ENCODE measurements around the gene CLCNKB.

CLCNKB gene

DNA sequence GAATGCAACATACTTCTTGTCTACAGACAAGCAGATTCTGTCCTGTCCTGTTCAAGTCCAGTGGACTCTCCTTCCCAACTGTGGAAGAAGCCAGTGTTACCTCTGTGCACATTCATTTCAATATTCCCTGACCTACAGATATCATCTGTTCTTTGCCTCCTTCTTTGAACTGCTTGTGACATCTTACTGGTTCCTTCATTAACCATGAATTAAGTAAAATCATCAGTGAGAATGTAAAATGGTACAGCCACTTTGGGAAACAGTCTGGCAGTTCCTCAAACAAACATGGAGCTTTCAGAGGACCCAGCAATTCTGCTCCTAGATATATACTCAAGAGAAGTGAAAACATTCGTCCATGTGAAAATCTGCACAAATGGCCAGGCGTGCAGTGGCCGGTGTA lies 32.7 kb upstream of the CLCNKB start:
- TF ChIP-seq, protein P1, sequence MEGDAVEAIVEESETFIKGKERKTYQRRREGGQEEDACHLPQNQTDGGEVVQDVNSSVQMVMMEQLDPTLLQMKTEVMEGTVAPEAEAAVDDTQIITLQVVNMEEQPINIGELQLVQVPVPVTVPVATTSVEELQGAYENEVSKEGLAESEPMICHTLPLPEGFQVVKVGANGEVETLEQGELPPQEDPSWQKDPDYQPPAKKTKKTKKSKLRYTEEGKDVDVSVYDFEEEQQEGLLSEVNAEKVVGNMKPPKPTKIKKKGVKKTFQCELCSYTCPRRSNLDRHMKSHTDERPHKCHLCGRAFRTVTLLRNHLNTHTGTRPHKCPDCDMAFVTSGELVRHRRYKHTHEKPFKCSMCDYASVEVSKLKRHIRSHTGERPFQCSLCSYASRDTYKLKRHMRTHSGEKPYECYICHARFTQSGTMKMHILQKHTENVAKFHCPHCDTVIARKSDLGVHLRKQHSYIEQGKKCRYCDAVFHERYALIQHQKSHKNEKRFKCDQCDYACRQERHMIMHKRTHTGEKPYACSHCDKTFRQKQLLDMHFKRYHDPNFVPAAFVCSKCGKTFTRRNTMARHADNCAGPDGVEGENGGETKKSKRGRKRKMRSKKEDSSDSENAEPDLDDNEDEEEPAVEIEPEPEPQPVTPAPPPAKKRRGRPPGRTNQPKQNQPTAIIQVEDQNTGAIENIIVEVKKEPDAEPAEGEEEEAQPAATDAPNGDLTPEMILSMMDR (conservative IDR thresholded peaks at IDR 0.05; ENCODE audit: low read depth, low read length), result no peak
- H3K4me3 ChIP-seq (ENCODE audit: low read depth, low read length), result no peak overlapping the region
- no peak for DNase-seq (ENCODE audit: low read depth)

DNA sequence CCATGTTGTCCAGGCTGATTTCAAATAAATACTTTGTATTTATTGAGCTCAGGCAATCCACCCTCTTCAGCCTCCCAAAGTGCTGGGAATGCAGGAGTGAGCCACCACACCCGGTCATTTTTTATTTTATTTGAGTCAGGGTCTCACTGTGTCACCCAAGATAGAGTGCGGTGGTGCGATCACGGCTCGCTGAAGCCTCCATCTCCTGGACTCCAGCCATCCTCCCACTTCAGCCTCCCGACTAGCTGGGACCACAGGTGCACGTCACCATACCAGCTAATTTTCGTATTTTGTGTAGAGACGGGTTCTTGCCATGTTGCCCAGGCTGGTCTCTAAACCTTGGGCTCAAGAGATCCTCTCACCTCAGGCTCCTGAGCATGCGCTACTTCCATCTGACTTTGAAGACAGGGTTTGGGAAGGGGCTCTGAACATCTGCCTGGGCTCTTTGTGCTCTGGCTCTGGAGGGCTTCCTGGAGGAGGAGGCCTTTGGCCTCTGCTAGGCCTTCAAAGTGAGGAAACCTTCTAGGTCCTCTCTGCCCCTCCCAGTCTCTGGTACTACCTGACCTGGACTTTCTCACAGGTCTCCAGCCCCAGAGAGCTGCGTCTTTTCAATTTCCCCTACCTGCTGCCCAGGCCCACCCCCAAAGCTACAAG lies 31.5 kb upstream of the CLCNKB start:
- no peak for DNase-seq (ENCODE audit: low read depth)
- TF ChIP-seq, protein P1 (conservative IDR thresholded peaks at IDR 0.05; ENCODE audit: low read depth, low read length), result no peak
- H3K4me3 ChIP-seq (ENCODE audit: low read depth, low read length), result no peak overlapping the region

DNA sequence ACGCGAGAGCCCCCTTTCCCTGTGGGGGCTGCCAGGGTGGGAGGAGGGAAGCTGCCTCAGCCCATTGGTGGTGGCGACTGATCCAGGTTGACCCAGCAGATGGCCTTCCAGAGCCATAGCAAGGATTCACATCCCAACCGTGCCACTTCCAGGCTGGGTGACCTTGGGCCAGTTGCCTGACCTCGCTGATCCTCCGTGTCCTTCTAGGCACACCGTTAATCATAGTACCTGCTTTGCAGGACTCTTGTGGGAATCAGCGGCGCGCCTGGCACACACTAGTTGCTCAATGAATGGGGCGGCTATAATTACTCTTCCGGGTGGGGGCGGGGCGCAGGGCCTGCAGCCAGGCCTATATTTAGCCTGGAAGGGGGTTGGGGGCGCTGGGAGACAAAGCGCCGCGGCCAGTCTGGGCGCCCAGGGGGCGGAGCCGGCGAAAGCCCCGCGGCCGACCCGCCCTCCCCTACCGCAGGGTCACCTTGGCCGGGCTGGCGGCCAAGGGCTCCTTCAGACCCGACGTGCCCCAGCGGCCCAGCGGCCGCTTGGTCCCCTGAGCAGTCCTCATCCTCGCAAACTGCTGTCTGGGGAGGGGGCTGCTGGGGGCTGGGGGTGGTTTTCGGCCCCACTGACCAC lies 30.9 kb upstream of the CLCNKB start:
- peak; percentile 89 for DNase-seq (ENCODE audit: low read depth)
- TF ChIP-seq, protein P1 (conservative IDR thresholded peaks at IDR 0.05; ENCODE audit: low read depth, low read length), result no peak
- H3K4me3 ChIP-seq (ENCODE audit: low read depth, low read length), result peak overlapping the region; percentile 48

DNA sequence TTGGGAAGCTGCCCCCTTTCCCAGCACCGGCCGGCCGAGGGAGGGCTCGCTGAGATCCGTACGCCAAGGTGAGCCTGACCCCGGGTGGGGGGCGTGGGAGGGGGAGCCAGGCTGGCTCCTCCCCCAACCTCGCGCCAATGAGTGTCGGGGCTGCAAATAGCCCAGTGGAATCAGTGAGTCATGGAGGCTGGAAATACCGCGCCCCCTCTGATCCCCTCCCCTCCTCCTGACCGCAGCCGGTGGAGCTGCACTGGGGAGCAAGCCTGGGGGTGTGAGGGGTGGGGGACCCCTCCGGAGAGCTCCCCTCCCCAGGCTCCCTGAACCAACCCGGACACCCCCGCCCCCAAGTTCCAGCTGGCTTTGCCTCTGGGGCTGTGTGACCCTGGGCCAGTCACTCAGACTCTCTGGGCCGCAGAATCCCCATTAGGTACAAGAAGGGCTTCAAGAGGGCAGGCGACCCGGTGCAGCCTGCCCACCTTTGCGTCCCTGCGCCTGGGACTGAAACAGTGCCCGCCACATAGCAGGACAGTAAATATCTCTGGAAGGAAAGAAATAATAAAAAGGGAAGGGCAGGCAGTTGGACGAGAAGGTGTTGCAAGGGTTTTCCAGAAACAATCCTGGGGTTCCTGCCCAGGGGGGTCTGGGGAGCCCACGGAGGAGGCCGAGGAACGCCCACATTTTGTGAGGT lies 30.2 kb upstream of the CLCNKB start:
- H3K4me3 ChIP-seq (ENCODE audit: low read depth, low read length), result peak overlapping the region; percentile 48
- TF ChIP-seq, protein P1 (conservative IDR thresholded peaks at IDR 0.05; ENCODE audit: low read depth, low read length), result no peak

DNA sequence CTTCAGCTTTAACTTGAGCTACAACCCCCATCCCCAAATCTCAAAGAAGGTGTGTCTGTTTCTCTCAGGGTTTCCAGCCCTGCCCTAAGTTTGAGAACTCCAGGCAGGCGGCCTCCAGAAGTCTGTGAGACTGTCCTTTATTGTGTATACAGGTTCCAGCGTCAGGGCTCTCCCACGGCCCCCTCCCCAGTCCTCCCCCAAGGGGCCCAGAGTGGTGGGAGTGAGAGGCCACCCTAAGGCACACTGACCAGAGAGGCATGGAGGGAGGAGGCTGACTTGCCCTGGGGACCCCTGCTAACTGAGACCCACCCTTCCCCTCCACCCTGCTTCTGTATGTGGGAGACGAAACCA lies 29.7 kb upstream of the CLCNKB start:
- TF ChIP-seq, protein P1 (conservative IDR thresholded peaks at IDR 0.05; ENCODE audit: low read depth, low read length), result no peak
- no peak for DNase-seq (ENCODE audit: low read depth)
- no peak overlapping the region for H3K4me3 ChIP-seq (ENCODE audit: low read depth, low read length)

More for the DNA sequence above, 30.2 kb upstream of the CLCNKB start:
- DNase-seq (ENCODE audit: low read depth), result peak; percentile 89

DNA sequence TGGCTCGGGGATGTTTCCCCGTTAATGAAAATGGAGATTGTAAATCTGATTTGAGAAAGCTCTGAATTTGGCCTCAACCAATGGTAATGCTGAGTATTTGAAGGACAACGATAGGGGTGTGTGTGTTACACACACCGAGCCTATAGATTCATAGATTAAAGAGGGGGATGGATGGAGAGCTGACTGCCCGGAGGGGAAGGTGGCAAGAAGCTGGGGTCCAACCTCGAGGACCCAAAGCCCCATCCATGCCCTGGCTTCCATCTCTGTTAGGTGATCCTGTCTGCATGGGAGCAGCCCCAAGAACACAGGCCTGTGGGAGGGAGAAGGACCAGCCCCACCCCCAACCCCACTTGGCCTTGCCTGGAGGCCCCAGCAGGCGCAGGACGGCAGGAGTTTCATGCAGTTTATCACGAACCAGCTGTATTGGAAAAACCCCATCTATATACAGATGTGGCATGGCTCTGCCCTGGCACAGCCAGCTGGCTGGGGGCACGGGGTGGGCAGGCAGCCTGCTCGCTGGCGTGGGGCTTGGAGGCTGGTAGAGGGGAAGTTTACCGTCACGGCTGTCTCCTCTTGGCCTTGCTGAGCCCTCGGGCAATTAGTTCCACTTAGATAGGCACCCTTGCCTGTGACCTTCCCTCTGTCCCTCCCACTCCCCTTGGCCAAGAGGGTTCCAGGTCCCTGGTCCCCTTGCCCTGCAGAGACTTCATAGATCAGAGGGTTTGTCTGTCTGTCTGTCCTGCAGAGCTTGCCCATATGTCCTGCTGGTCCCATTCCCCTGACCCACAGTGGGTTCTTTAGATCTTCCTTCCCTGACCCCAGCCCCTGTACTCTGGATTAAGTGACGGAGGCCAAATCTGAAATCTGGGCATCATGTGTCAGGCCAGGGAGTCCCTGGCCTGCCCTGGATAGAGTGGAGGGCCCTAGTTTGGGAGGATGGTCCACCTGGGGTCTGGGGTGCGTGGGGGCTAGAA lies 28.8 kb upstream of the CLCNKB start:
- no peak overlapping the region for H3K4me3 ChIP-seq (ENCODE audit: low read depth, low read length)
- TF ChIP-seq, protein P1 (conservative IDR thresholded peaks at IDR 0.05; ENCODE audit: low read depth, low read length), result no peak
- DNase-seq (ENCODE audit: low read depth), result peak; percentile 7

Data from choroid plexus epithelial cell (primary cell).